AG08395 (cell line): ENCODE results near the gene PPP1R26.

ENCODE experiments used
- DNase-seq: peaks from one replicate; pipeline ENCODE4 v3.0.0; 2012; ENCODE audit warnings: mixed read lengths, low spot score

Gene PPP1R26

GRCh38 chr9:135488013-135488330, 8.4 kb downstream of the PPP1R26 start:
- no peak for DNase-seq

GRCh38 chr9:135488527-135488926, 8.9 kb downstream of the PPP1R26 start:
- DNase-seq = no peak

- DNase-seq = no peak
Measured at GRCh38 chr9:135489188-135489906, 9.8 kb downstream of the PPP1R26 start.

GRCh38 chr9:135490166-135490870, 10.7 kb downstream of the PPP1R26 start:
- no peak for DNase-seq

GRCh38 chr9:135490980-135491464, 11.4 kb downstream of the PPP1R26 start:
- DNase-seq = no peak

- no peak for DNase-seq
Measured at GRCh38 chr9:135491764-135492163, 12.2 kb downstream of the PPP1R26 start.

- no peak for DNase-seq
Measured at GRCh38 chr9:135492886-135493669, 13.5 kb downstream of the PPP1R26 start.

- DNase-seq = no peak
Measured at GRCh38 chr9:135494791-135495559, 15.4 kb downstream of the PPP1R26 start.

GRCh38 chr9:135498381-135499126, 19.0 kb downstream of the PPP1R26 start:
- DNase-seq = no peak

GRCh38 chr9:135499326-135500070, 19.9 kb downstream of the PPP1R26 start:
- peak; percentile 92 for DNase-seq

- no peak for DNase-seq
Measured at GRCh38 chr9:135500071-135500524, 20.5 kb downstream of the PPP1R26 start.

GRCh38 chr9:135500525-135501260, 21.1 kb downstream of the PPP1R26 start, which contains the start of gene MRPS2:
MRPS2 (plus strand) TSS chr9:135500682; CDS start chr9:135500711, 29 bp downstream.
- peak; percentile 93 for DNase-seq

GRCh38 chr9:135501261-135502167, 21.9 kb downstream of the PPP1R26 start:
- peak; percentile 78 for DNase-seq

GRCh38 chr9:135502168-135502872, 22.7 kb downstream of the PPP1R26 start:
- DNase-seq = no peak

- no peak for DNase-seq
Measured at GRCh38 chr9:135502873-135503321, 23.3 kb downstream of the PPP1R26 start.

GRCh38 chr9:135503371-135504261, 24.0 kb downstream of the PPP1R26 start:
- DNase-seq = no peak
